Suprapubic skin (tissue), 4 donors: ENCODE data around the gene CALCOCO2. TPM values are rescaled to one million over a fixed set of nuclear protein-coding genes. Genes with fewer than 3 reads are reported as not detected.

Experiments used
- DNase-seq, 2 donors: peaks; one replicate each; pipeline ENCODE4 v3.0.0-alpha.2; 2019; ENCODE audit warnings: low spot score in 2 of 2
- H3K27ac ChIP-seq: fragments of 200-600 bp; sonication (generic); one replicate; pipeline ENCODE4 v1.5.1; 2019
- H3K27me3 ChIP-seq: fragments of 200-600 bp; sonication (generic); one replicate; pipeline ENCODE4 v1.5.1; 2019
- H3K36me3 ChIP-seq: fragments of 200-600 bp; sonication (generic); one replicate; pipeline ENCODE4 v1.5.1; 2019
- H3K4me1 ChIP-seq: fragments of 200-600 bp; sonication (generic); one replicate; pipeline ENCODE4 v1.5.1; 2019
- H3K4me3 ChIP-seq: fragments of 200-600 bp; sonication (generic); one replicate; pipeline ENCODE4 v1.5.1; 2019; ENCODE audit warnings: mild to moderate bottlenecking
- H3K9me3 ChIP-seq: fragments of 200-600 bp; sonication (generic); one replicate; pipeline ENCODE4 v1.5.1; 2019
- CTCF ChIP-seq, 2 donors: fragments of 200-600 bp in 1 of 2; fragments of 450-650 bp in 1 of 2; sonication (generic) in 1 of 2; IDR thresholded peaks; one replicate each; pipeline ENCODE4 v1.5.1; 2016 to 2019; ENCODE audit warnings: antibody characterized with exemption in 2 of 2, mild to moderate bottlenecking in 1 of 2, moderate library complexity in 1 of 2
- EP300 ChIP-seq: sonication (generic); formaldehyde crosslinking; IDR thresholded peaks from one replicate; pipeline ENCODE4 v1.6.1; 2017; ENCODE audit warnings: antibody characterized with exemption
- POLR2A ChIP-seq, 2 donors: fragments of 450-650 bp; IDR thresholded peaks; one replicate each; pipeline ENCODE4 v1.6.1; 2017; ENCODE audit warnings: antibody characterized with exemption in 2 of 2, mild to moderate bottlenecking in 2 of 2, moderate library complexity in 2 of 2
- POLR2AphosphoS5 ChIP-seq, 3 donors: sonication (generic); formaldehyde crosslinking; IDR thresholded peaks; one replicate each; pipeline ENCODE4 v1.6.1; 2017; ENCODE audit warnings: antibody characterized with exemption in 3 of 3
- WGBS: methylation state at CpG from one replicate; pipeline ENCODE4 v1.1.5; 2018; 5-methylcytosine and 5-hydroxymethylcytosine counted together
- total RNA-seq, 4 donors: library from RNA; depleted of rRNA; stranded (reverse); fragments of >200 nt; gene quantifications; one replicate each; pipeline ENCODE4 v1.1.0, GENCODE V29; 2016

The CALCOCO2 gene
- total RNA-seq, 4 donors from 2014 or later = 87.2 to 133 (median 102) TPM

- Histone ChIP-seq H3K27me3 (no peaks in the 10 kb centered on the region), H3K36me3 (peaks cover 95% of the 10 kb centered on the region), H3K4me1 (no peaks in the 10 kb centered on the region), H3K27ac (no peak overlapping the region), H3K9me3 (no peaks in the 10 kb centered on the region), H3K4me3 (no peak overlapping the region)
- no peak for TF ChIP-seq POLR2AphosphoS5 (IDR thresholded peaks at IDR 0.05)
- TF ChIP-seq POLR2A (IDR thresholded peaks at IDR 0.05) = no peak
- TF ChIP-seq EP300 = no peak
- TF ChIP-seq CTCF (IDR thresholded peaks at IDR 0.05) = no peak
- DNase-seq = no peak
- WGBS = 88% methylated on average over 7 of the region's 7 CpGs
Measured at GRCh38 chr17:48854774-48855476, 24.1 kb downstream of the CALCOCO2 start.

GRCh38 chr17:48856122-48856821 lies 25.4 kb downstream of the CALCOCO2 start:
- H3K4me1 ChIP-seq = no peaks in the 10 kb centered on the region
- no peaks in the 10 kb centered on the region for H3K27me3 ChIP-seq
- DNase-seq = no peak
- TF ChIP-seq POLR2A (IDR thresholded peaks at IDR 0.05) = no peak
- no peak for TF ChIP-seq CTCF (IDR thresholded peaks at IDR 0.05)
- TF ChIP-seq EP300 = no peak
- TF ChIP-seq POLR2AphosphoS5 (IDR thresholded peaks at IDR 0.05) = no peak
- no peak overlapping the region for H3K4me3 ChIP-seq
- whole genome bisulfite sequencing = 65% methylated on average over 3 of the region's 3 CpGs
- peaks cover 95% of the 10 kb centered on the region for H3K36me3 ChIP-seq
- H3K9me3 ChIP-seq = no peaks in the 10 kb centered on the region
- H3K27ac ChIP-seq = no peak overlapping the region

GRCh38 chr17:48860034-48860433 lies 29.2 kb downstream of the CALCOCO2 start:
- Histone ChIP-seq H3K27me3 (no peaks in the 10 kb centered on the region), H3K27ac (no peak overlapping the region), H3K9me3 (no peaks in the 10 kb centered on the region), H3K4me3 (no peak overlapping the region), H3K36me3 (peaks cover 99% of the 10 kb centered on the region), H3K4me1 (no peaks in the 10 kb centered on the region)
- no peak for TF ChIP-seq POLR2AphosphoS5 (IDR thresholded peaks at IDR 0.05)
- no peak for TF ChIP-seq POLR2A (IDR thresholded peaks at IDR 0.05)
- no peak for TF ChIP-seq CTCF (IDR thresholded peaks at IDR 0.05)
- no peak for TF ChIP-seq EP300
- 94% methylated on average over 3 of the region's 3 CpGs for WGBS
- DNase-seq = no peak

- no peak overlapping the region for H3K4me3 ChIP-seq
- no peak overlapping the region for H3K27ac ChIP-seq
- no peaks in the 10 kb centered on the region for H3K4me1 ChIP-seq
- WGBS = 82% methylated on average over 4 of the region's 4 CpGs
- TF ChIP-seq POLR2AphosphoS5 (IDR thresholded peaks at IDR 0.05) = no peak
- TF ChIP-seq EP300 = no peak
- TF ChIP-seq CTCF (IDR thresholded peaks at IDR 0.05) = no peak
- TF ChIP-seq POLR2A (IDR thresholded peaks at IDR 0.05) = no peak
- no peaks in the 10 kb centered on the region for H3K27me3 ChIP-seq
- DNase-seq = no peak
- H3K9me3 ChIP-seq = no peaks in the 10 kb centered on the region
- peaks cover 99% of the 10 kb centered on the region for H3K36me3 ChIP-seq
Measured at GRCh38 chr17:48860456-48860855, 29.6 kb downstream of the CALCOCO2 start.

- Histone ChIP-seq H3K27ac (no peak overlapping the region), H3K36me3 (peaks cover 21% of the 10 kb centered on the region), H3K27me3 (no peaks in the 10 kb centered on the region), H3K4me1 (peaks cover 13% of the 10 kb centered on the region), H3K9me3 (no peaks in the 10 kb centered on the region), H3K4me3 (no peak overlapping the region)
- DNase-seq = no peak
- no peak for TF ChIP-seq CTCF (IDR thresholded peaks at IDR 0.05)
- TF ChIP-seq POLR2AphosphoS5 (IDR thresholded peaks at IDR 0.05) = no peak
- no peak for TF ChIP-seq POLR2A (IDR thresholded peaks at IDR 0.05)
- no peak for TF ChIP-seq EP300
- 75% methylated on average over 3 of the region's 3 CpGs for WGBS
Measured at GRCh38 chr17:48868916-48869500, 38.2 kb downstream of the CALCOCO2 start.
